Neural cell (in vitro differentiated cells): ENCODE data around the gene LAMA5. TPM values are rescaled to one million over a fixed set of nuclear protein-coding genes. Genes with fewer than 3 reads are reported as not detected.

Experiments
- H2AFZ ChIP-seq: fragments of 200-600, 300-800 bp; sonication (generic), shearing (Covaris generic); 2 replicates; pipeline ENCODE4 v1.6.0; 2014; ENCODE audit warnings: low read depth, mild to moderate bottlenecking, antibody characterized with exemption, low read length, moderate library complexity
- H3F3A ChIP-seq: fragments of 200-600 bp; shearing (Covaris generic); 2 replicates; pipeline ENCODE4 v1.6.1; 2016; ENCODE audit warnings: mild to moderate bottlenecking, moderate library complexity, mixed read lengths, antibody characterized with exemption, low read length; ENCODE audit not compliant: insufficient read depth, poor library complexity, severe bottlenecking
- H3K27ac ChIP-seq: fragments of 200-600, 300-800 bp; sonication (generic), shearing (Covaris generic); 2 replicates; pipeline ENCODE4 v1.5.1; 2014; ENCODE audit warnings: mild to moderate bottlenecking, low read length, moderate library complexity
- H3K27me3 ChIP-seq: fragments of 300-800, 200-600 bp; sonication (generic), shearing (Covaris generic); 2 replicates; pipeline ENCODE4 v1.6.0; 2014; ENCODE audit warnings: mild to moderate bottlenecking, low read depth, low read length, moderate library complexity; ENCODE audit not compliant: insufficient read depth
- H3K36me3 ChIP-seq: fragments of 300-800, 200-600 bp; sonication (generic), shearing (Covaris generic); 2 replicates; pipeline ENCODE4 v1.5.1; 2014; ENCODE audit warnings: mild to moderate bottlenecking, antibody characterized with exemption, low read length, moderate library complexity; ENCODE audit not compliant: insufficient read depth
- H3K4me2 ChIP-seq: fragments of 300-800, 200-600 bp; sonication (generic), shearing (Covaris generic); 2 replicates; pipeline ENCODE4 v1.6.0; 2014; ENCODE audit warnings: mild to moderate bottlenecking, low read length
- H3K4me3 ChIP-seq: fragments of 300-800, 200-600 bp; sonication (generic), shearing (Covaris generic); 2 replicates; pipeline ENCODE4 v1.5.1; 2014; ENCODE audit warnings: mild to moderate bottlenecking, low read length, moderate library complexity
- H3K79me2 ChIP-seq: fragments of 200-600 bp; shearing (Covaris generic); replicated peaks from 2 replicates; pipeline ENCODE4 v1.6.0; 2014; ENCODE audit warnings: mild to moderate bottlenecking, low read length, moderate library complexity; ENCODE audit not compliant: insufficient read depth
- H3K9ac ChIP-seq: fragments of 300-800, 200-600 bp; sonication (generic), shearing (Covaris generic); 2 replicates; pipeline ENCODE4 v1.6.1; 2016; ENCODE audit warnings: mild to moderate bottlenecking, low read length, mixed read lengths
- H3K9me2 ChIP-seq: fragments of 200-600 bp; shearing (Covaris generic); 2 replicates; pipeline ENCODE4 v1.6.1; 2016; ENCODE audit warnings: mild to moderate bottlenecking, low read length, mixed read lengths; ENCODE audit not compliant: insufficient read depth
- H3K9me3 ChIP-seq: fragments of 200-600, 300-800 bp; sonication (generic), shearing (Covaris generic); 2 replicates; pipeline ENCODE4 v1.6.1; 2016; ENCODE audit warnings: mild to moderate bottlenecking, mixed run types, low read length, moderate library complexity, mixed read lengths
- H4K20me1 ChIP-seq: fragments of 200-600 bp; shearing (Covaris generic); 2 replicates; pipeline ENCODE4 v1.6.1; 2016; ENCODE audit warnings: mild to moderate bottlenecking, mixed run types; ENCODE audit not compliant: insufficient read depth
- CTCF ChIP-seq: fragments of 450-650 bp; IDR thresholded peaks from 2 replicates; pipeline ENCODE4 v1.5.1; 2014; ENCODE audit warnings: antibody characterized with exemption, mild to moderate bottlenecking, moderate library complexity; ENCODE audit not compliant: poor library complexity, severe bottlenecking
- EP300 ChIP-seq: fragments of 450-650 bp; conservative IDR thresholded peaks from 2 replicates; pipeline ENCODE4 v1.6.1; 2014; ENCODE audit warnings: antibody characterized with exemption, mild to moderate bottlenecking, moderate library complexity; ENCODE audit not compliant: poor library complexity, severe bottlenecking
- EZH2 ChIP-seq: fragments of 200-600, 300-800 bp; shearing (Covaris generic), sonication (generic); IDR thresholded peaks from 2 replicates; pipeline ENCODE4 v1.6.1; 2014; ENCODE audit warnings: antibody characterized with exemption, low read length, borderline replicate concordance, mild to moderate bottlenecking; ENCODE audit not compliant: insufficient read depth, poor library complexity, severe bottlenecking
- MXI1 ChIP-seq: fragments of 450-650 bp; conservative IDR thresholded peaks from 2 replicates; pipeline ENCODE4 v1.6.1; 2014; ENCODE audit warnings: antibody characterized with exemption, mild to moderate bottlenecking; ENCODE audit not compliant: poor library complexity, severe bottlenecking
- POLR2AphosphoS5 ChIP-seq: IDR thresholded peaks from 2 replicates; pipeline ENCODE4 v1.6.1; 2012
- RAD21 ChIP-seq: fragments of 450-650 bp; conservative IDR thresholded peaks from 2 replicates; pipeline ENCODE4 v1.6.1; 2014; ENCODE audit warnings: antibody characterized with exemption, mild to moderate bottlenecking, moderate library complexity
- REST ChIP-seq: IDR thresholded peaks from 2 replicates; pipeline ENCODE4 v1.6.1; 2012; ENCODE audit warnings: borderline replicate concordance
- SMC3 ChIP-seq: fragments of 450-650 bp; conservative IDR thresholded peaks from 2 replicates; pipeline ENCODE4 v1.6.1; 2014; ENCODE audit warnings: antibody characterized with exemption, mild to moderate bottlenecking, moderate library complexity; ENCODE audit not compliant: poor library complexity
- TAF1 ChIP-seq: IDR thresholded peaks from 2 replicates; pipeline ENCODE4 v1.6.1; 2012; ENCODE audit warnings: low read depth
- polyA plus RNA-seq: library from polyadenylated mRNA; depleted of rRNA; stranded (reverse); fragments of >200 nt; gene quantifications from 2 replicates; pipeline ENCODE4 v1.2.3, GENCODE V29; 2014

LAMA5 gene
- polyA plus RNA-seq, 1 donor from 2014 or later, result 27.2 TPM

GRCh38 chr20:62335532-62335931, 31.6 kb downstream of the LAMA5 start:
- H3K9me2 ChIP-seq, result no peaks in the 10 kb centered on the region
- H2AFZ ChIP-seq, result no peak overlapping the region
- TF ChIP-seq REST, result no peak
- no peak for TF ChIP-seq CTCF
- TF ChIP-seq SMC3, result no peak
- no peak for TF ChIP-seq RAD21
- no peak for TF ChIP-seq EP300
- no peak for TF ChIP-seq POLR2AphosphoS5
- no peak for TF ChIP-seq EZH2
- no peak for TF ChIP-seq TAF1
- no peaks in the 10 kb centered on the region for H3K79me2 ChIP-seq
- no peaks in the 10 kb centered on the region for H3F3A ChIP-seq
- H3K27ac ChIP-seq, result no peak overlapping the region
- H3K36me3 ChIP-seq, result no peaks in the 10 kb centered on the region
- no peaks in the 10 kb centered on the region for H3K27me3 ChIP-seq
- H3K9ac ChIP-seq, result no peak overlapping the region
- no peak overlapping the region for H3K4me2 ChIP-seq
- no peaks in the 10 kb centered on the region for H3K9me3 ChIP-seq
- H4K20me1 ChIP-seq, result no peaks in the 10 kb centered on the region
- no peak overlapping the region for H3K4me3 ChIP-seq

DNA sequence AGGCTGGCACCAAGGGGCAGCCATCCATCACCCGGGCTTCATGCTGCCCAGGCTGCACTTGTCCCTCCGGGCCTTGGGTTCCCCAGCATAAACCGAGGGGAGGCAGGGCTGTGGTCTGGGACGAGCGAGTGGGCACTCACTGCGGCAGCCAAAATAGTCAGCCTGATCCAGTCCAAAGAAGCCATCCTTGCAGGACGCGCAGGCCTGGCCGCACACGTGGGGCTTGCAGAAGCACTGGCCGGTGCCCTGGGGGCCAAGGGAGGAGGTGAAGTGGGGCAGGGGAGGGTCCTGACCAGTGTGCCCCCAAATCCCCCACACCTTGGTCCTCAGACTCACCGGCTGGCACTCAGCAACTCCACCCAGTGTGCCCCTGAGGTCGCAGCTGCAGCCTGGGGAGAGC, 32.2 kb downstream of the LAMA5 start:
- TF ChIP-seq TAF1 (no peak), EZH2 (no peak), POLR2AphosphoS5 (no peak), SMC3 (no peak), CTCF (no peak), MXI1 (no peak), RAD21 (no peak)
- H3K79me2 ChIP-seq, result no peaks in the 10 kb centered on the region
- no peak overlapping the region for H3K9ac ChIP-seq
- H4K20me1 ChIP-seq, result no peaks in the 10 kb centered on the region
- H3K27ac ChIP-seq, result no peak overlapping the region
- no peak overlapping the region for H3K4me2 ChIP-seq
- H3K4me3 ChIP-seq, result no peak overlapping the region
- no peaks in the 10 kb centered on the region for H3K36me3 ChIP-seq
- no peaks in the 10 kb centered on the region for H3K27me3 ChIP-seq
- H3K9me2 ChIP-seq, result no peaks in the 10 kb centered on the region
- no peaks in the 10 kb centered on the region for H3F3A ChIP-seq
- no peaks in the 10 kb centered on the region for H3K9me3 ChIP-seq
- no peak overlapping the region for H2AFZ ChIP-seq
